Body of pancreas (tissue), 4 donors: Measurements from ENCODE around the gene CDC42EP2. TPM values are rescaled to one million over a fixed set of nuclear protein-coding genes. Genes with fewer than 3 reads are reported as not detected.

Experiments used
- ATAC-seq: fragments of 150-250 bp; one replicate; pipeline ENCODE4 v1.9.1; 2016
- DNase-seq, 4 donors: peaks; one replicate each; pipeline ENCODE4 v3.0.0-alpha.2; 2019
- H3K27ac ChIP-seq, 4 donors: fragments of 200-600 bp; sonication (generic); 1 replicate in 3 of 4; 2 replicates in 1 of 4; pipeline versions ENCODE4 v1.5.1 to v1.6.1; 2016 to 2019; ENCODE audit warnings: mild to moderate bottlenecking in 1 of 4, mixed read lengths in 1 of 4, moderate library complexity in 1 of 4
- H3K27me3 ChIP-seq, 2 donors: fragments of 200-600 bp; sonication (generic); one replicate each; pipeline ENCODE4 v1.6.0; 2016; ENCODE audit warnings: mild to moderate bottlenecking in 1 of 2
- H3K36me3 ChIP-seq, 2 donors: fragments of 200-600 bp; sonication (generic); replicated peaks in 1 of 2; 2 replicates each; pipeline ENCODE4 v1.5.1; 2016; ENCODE audit warnings: low read depth in 2 of 2; ENCODE audit not compliant: insufficient read depth in 1 of 2
- H3K4me1 ChIP-seq: fragments of 200-600 bp; sonication (generic); one replicate; pipeline ENCODE4 v1.6.0; 2016
- H3K4me3 ChIP-seq, 2 donors: fragments of 200-600 bp; sonication (generic); 1 replicate in 1 of 2; 2 replicates in 1 of 2; pipeline ENCODE4 v1.5.1; 2016 to 2019
- H3K9me3 ChIP-seq, 3 donors: fragments of 200-600 bp; sonication (generic); 1 replicate in 2 of 3; 2 replicates in 1 of 3; pipeline ENCODE4 v1.5.1; 2016
- CTCF ChIP-seq, 7 experiments: fragments of 450-650 bp in 4 of 7; fragments of 200-600 bp in 3 of 7; sonication (generic) in 3 of 7; IDR thresholded peaks; one replicate each; pipeline ENCODE4 v1.5.1; 2016 to 2019; ENCODE audit warnings: antibody characterized with exemption in 7 of 7
- POLR2A ChIP-seq, 3 donors: fragments of 450-650 bp; IDR thresholded peaks; one replicate each; pipeline ENCODE4 v1.6.1; 2016; ENCODE audit warnings: antibody characterized with exemption in 3 of 3, mild to moderate bottlenecking in 2 of 3
- WGBS, 2 donors: methylation state at CpG; one replicate each; pipeline ENCODE4 v1.1.5; 2017; 5-methylcytosine and 5-hydroxymethylcytosine counted together
- intact Hi-C: fragments of 100-400 bp; cut with DNase I; formaldehyde crosslinking; loops from one replicate; pipeline ENCODE4 v1.15.1; 2023
- total RNA-seq, 2 donors: library from RNA; depleted of rRNA; stranded (reverse); fragments of >200 nt; gene quantifications; one replicate each; pipeline ENCODE4 v1.1.0, GENCODE V29; 2016

CDC42EP2 gene
- total RNA-seq, result 10 to 100 TPM in 1 of 2 donors, 1 to 10 TPM in 1; 8.3 to 16.8 TPM

- Histone ChIP-seq H3K4me1 (peaks cover 41% of the 10 kb centered on the region), H3K27ac (peak within 1 kb of the TSS; percentile 61 to 86 (median 75)), H3K9me3 (no peaks in the 10 kb centered on the region), H3K27me3 (no peaks in the 10 kb centered on the region), H3K4me3 (peak within 1 kb of the TSS; percentile 63 to 81), H3K36me3 (no peaks in the 10 kb centered on the region)
- ATAC-seq (peak; percentile 94), DNase-seq (peak; percentile 89 to 92 (median 90))
- intact Hi-C loops, result loop anchor here (5.0 kb wide), 1 partner anchor 42 kb away; no protein-coding TSS in a partner anchor
- WGBS, 2 donors, result 0 to 1% methylated on average over 18 to 51 of the region's 74 CpGs
- TF ChIP-seq POLR2A (IDR thresholded peaks at IDR 0.05) (peak; percentile 53 to 66 (median 66)), CTCF (IDR thresholded peaks at IDR 0.05) (peak in 3 of 7 experiments; percentile 6 to 26 (median 16))
Measured at GRCh38 chr11:65314501-65315203, at the start of gene CDC42EP2. Gene CDC42EP2 (plus strand): TSS chr11:65314866. CDS start chr11:65320899, 6,033 bp downstream.

GRCh38 chr11:65266210-65266609 lies 48.5 kb upstream of the CDC42EP2 start:
- 73 to 97% methylated on average over 2 of the region's 2 CpGs for WGBS, 2 donors
- intact Hi-C loops, result no loop called here
- H3K27ac ChIP-seq, result no peak overlapping the region
- no peaks in the 10 kb centered on the region for H3K9me3 ChIP-seq
- H3K36me3 ChIP-seq, result peaks cover 0 to 3% of the 10 kb centered on the region in 2 donors
- TF ChIP-seq POLR2A (IDR thresholded peaks at IDR 0.05) (no peak), CTCF (IDR thresholded peaks at IDR 0.05) (peak in 3 of 7 experiments; percentile 15 to 38 (median 28))
- H3K4me1 ChIP-seq, result peaks cover 19% of the 10 kb centered on the region
- ATAC-seq (no peak), DNase-seq (no peak)
- no peak overlapping the region for H3K4me3 ChIP-seq
- H3K27me3 ChIP-seq, result no peaks in the 10 kb centered on the region

GRCh38 chr11:65274735-65275682 lies 39.7 kb upstream of the CDC42EP2 start:
- no peak for TF ChIP-seq POLR2A (IDR thresholded peaks at IDR 0.05)
- TF ChIP-seq CTCF (IDR thresholded peaks at IDR 0.05), result peak; percentile 54 to 96 (median 90)
- peaks cover 0 to 2% of the 10 kb centered on the region in 2 donors for H3K36me3 ChIP-seq
- H3K27ac ChIP-seq, result peak overlapping the region; percentile 68 to 84 (median 76)
- intact Hi-C loops, result loop anchor here (5.0 kb wide), 1 partner anchor 42 kb away; no protein-coding TSS in a partner anchor
- WGBS, 2 donors, result 17 to 25% methylated on average over 6 of the region's 6 CpGs
- H3K4me3 ChIP-seq, result no peak overlapping the region
- DNase-seq, result peak; percentile 80 to 89 (median 85)
- H3K27me3 ChIP-seq, result no peaks in the 10 kb centered on the region
- ATAC-seq, result peak; percentile 86
- H3K9me3 ChIP-seq, result no peaks in the 10 kb centered on the region
- H3K4me1 ChIP-seq, result peaks cover 49% of the 10 kb centered on the region

GRCh38 chr11:65275906-65276305 lies 38.8 kb upstream of the CDC42EP2 start:
- ATAC-seq, result peak; percentile 64
- peaks cover 55% of the 10 kb centered on the region for H3K4me1 ChIP-seq
- 12 to 19% methylated on average over 4 of the region's 4 CpGs for WGBS, 2 donors

More at GRCh38 chr11:65275906-65276305, 38.8 kb upstream of the CDC42EP2 start:
- intact Hi-C loops, result no loop called here
- TF ChIP-seq CTCF (IDR thresholded peaks at IDR 0.05), result no peak
- no peak for TF ChIP-seq POLR2A (IDR thresholded peaks at IDR 0.05)
- H3K27me3 ChIP-seq, result no peaks in the 10 kb centered on the region
- peak in 2 of 4 donors; percentile 38 to 39 for DNase-seq
- peak overlapping the region; percentile 68 to 84 (median 76) for H3K27ac ChIP-seq
- H3K36me3 ChIP-seq, result no peaks in the 10 kb centered on the region
- no peak overlapping the region for H3K4me3 ChIP-seq
- no peaks in the 10 kb centered on the region for H3K9me3 ChIP-seq
